8988T (cell line): ENCODE results near the gene PRPH.
"Not testable (repeated sequence)": the region's sequence is repeated elsewhere in the genome, so short reads cannot be mapped to it uniquely, and the experiment has no call there.

Source experiments
- DNase-seq: peaks from one replicate; pipeline ENCODE4 v3.0.0; 2011

The PRPH gene

GRCh38 chr12:49295082-49295936 is at the start of gene PRPH:
TSS of gene PRPH (plus strand) at chr12:49295147. CDS start at chr12:49295201, 54 bp downstream.
- no peak for DNase-seq

- no peak for DNase-seq
These were observed 43.6 kb upstream of the PRPH start for GRCh38 chr12:49251357-49251756.

- DNase-seq, result no peak
These were observed 41.8 kb upstream of the PRPH start for GRCh38 chr12:49253033-49253623.

- not testable (repeated sequence) for DNase-seq
These were observed 39.5 kb upstream of the PRPH start for GRCh38 chr12:49255456-49255855.

GRCh38 chr12:49255857-49256637 is 38.9 kb upstream of the PRPH start:
- no peak for DNase-seq

GRCh38 chr12:49257508-49258184 is 37.3 kb upstream of the PRPH start:
- DNase-seq, result not testable (repeated sequence)

- DNase-seq, result no peak
These were observed 35.5 kb upstream of the PRPH start for GRCh38 chr12:49259452-49259851.

- no peak for DNase-seq
These were observed 34.8 kb upstream of the PRPH start for GRCh38 chr12:49260166-49260565.

GRCh38 chr12:49260571-49261363 is 34.2 kb upstream of the PRPH start:
- DNase-seq, result no peak

- no peak for DNase-seq
These were observed 33.2 kb upstream of the PRPH start for GRCh38 chr12:49261721-49262120.

- no peak for DNase-seq
These were observed 31.6 kb upstream of the PRPH start for GRCh38 chr12:49263400-49263763.

GRCh38 chr12:49264466-49264872 is 30.5 kb upstream of the PRPH start:
- DNase-seq, result no peak

GRCh38 chr12:49264873-49265792 is 29.8 kb upstream of the PRPH start, which contains the start of gene TUBA1C:
TSS of gene TUBA1C (plus strand) at chr12:49265082. CDS start at chr12:49265182, 100 bp downstream.
- peak; percentile 90 for DNase-seq

GRCh38 chr12:49269191-49269590 is 25.8 kb upstream of the PRPH start:
- DNase-seq, result not testable (repeated sequence)

- DNase-seq, result no peak
These were observed 21.9 kb upstream of the PRPH start for GRCh38 chr12:49272790-49273725.

- no peak for DNase-seq
These were observed 21.1 kb upstream of the PRPH start for GRCh38 chr12:49273726-49274395.

- no peak for DNase-seq
These were observed 20.4 kb upstream of the PRPH start for GRCh38 chr12:49274396-49275069.
